Esophagus squamous epithelium (tissue), 5 donors: ENCODE measurements around the gene CXXC5. TPM values are rescaled to one million over a fixed set of nuclear protein-coding genes. Genes with fewer than 3 reads are reported as not detected.

Experiments
- DNase-seq: peaks from one replicate; lab custom pipeline; 2025; lab: John Stamatoyannopoulos, UW
- H3K27ac ChIP-seq, 4 donors: fragments of 200-600 bp; sonication (generic); one replicate each; pipeline ENCODE4 v1.5.1; 2016 to 2019; ENCODE audit warnings: mild to moderate bottlenecking in 1 of 4
- H3K27me3 ChIP-seq, 4 donors: fragments of 200-600 bp; sonication (generic); 1 replicate in 3 of 4; 2 replicates in 1 of 4; pipeline versions ENCODE4 v1.5.1 to v1.6.0; 2017 to 2021; ENCODE audit warnings: antibody characterized with exemption in 1 of 4
- H3K36me3 ChIP-seq, 3 donors: fragments of 200-600 bp; sonication (generic); one replicate each; pipeline ENCODE4 v1.5.1; 2016 to 2019
- H3K4me1 ChIP-seq, 3 donors: fragments of 200-600 bp; sonication (generic); one replicate each; pipeline ENCODE4 v1.5.1; 2017 to 2019
- H3K4me3 ChIP-seq, 4 donors: fragments of 200-600 bp; sonication (generic); 1 replicate in 3 of 4; 2 replicates in 1 of 4; pipeline ENCODE4 v1.5.1; 2016 to 2019; ENCODE audit warnings: mild to moderate bottlenecking in 2 of 4, moderate library complexity in 1 of 4
- H3K9me3 ChIP-seq, 3 donors: fragments of 200-600 bp; sonication (generic); one replicate each; pipeline ENCODE4 v1.5.1; 2016 to 2019
- POLR2A ChIP-seq, 4 donors: fragments of 450-650 bp; IDR thresholded peaks; one replicate each; pipeline ENCODE4 v1.6.1; 2017; ENCODE audit warnings: antibody characterized with exemption in 4 of 4, mild to moderate bottlenecking in 4 of 4, moderate library complexity in 3 of 4
- WGBS, 2 donors: methylation state at CpG; one replicate each; pipeline ENCODE4 v1.1.5; 2018; 5-methylcytosine and 5-hydroxymethylcytosine counted together
- intact Hi-C: fragments of 100-400 bp; cut with DNase I; formaldehyde crosslinking; loops from one replicate; pipeline ENCODE4 v1.15.0; 2022
- total RNA-seq, 4 donors: library from RNA; depleted of rRNA; stranded (reverse); fragments of >200 nt; gene quantifications; one replicate each; pipeline ENCODE4 v1.1.0, GENCODE V29; 2016
- TF ChIP-seq, protein P1 (sequence below), 6 experiments: fragments of 450-650 bp in 4 of 6; fragments of 200-600 bp in 2 of 6; sonication (generic) in 2 of 6; IDR thresholded peaks; one replicate each; pipeline ENCODE4 v1.5.1; 2016 to 2019; ENCODE audit warnings: antibody characterized with exemption in 6 of 6, mild to moderate bottlenecking in 4 of 6, moderate library complexity in 4 of 6
- donor health status: DM: yes; HTN: yes; CAD: no.

The CXXC5 gene
- total RNA-seq, 4 donors from 2014 or later, result 13.9 to 40.4 (median 22.9) TPM

DNA sequence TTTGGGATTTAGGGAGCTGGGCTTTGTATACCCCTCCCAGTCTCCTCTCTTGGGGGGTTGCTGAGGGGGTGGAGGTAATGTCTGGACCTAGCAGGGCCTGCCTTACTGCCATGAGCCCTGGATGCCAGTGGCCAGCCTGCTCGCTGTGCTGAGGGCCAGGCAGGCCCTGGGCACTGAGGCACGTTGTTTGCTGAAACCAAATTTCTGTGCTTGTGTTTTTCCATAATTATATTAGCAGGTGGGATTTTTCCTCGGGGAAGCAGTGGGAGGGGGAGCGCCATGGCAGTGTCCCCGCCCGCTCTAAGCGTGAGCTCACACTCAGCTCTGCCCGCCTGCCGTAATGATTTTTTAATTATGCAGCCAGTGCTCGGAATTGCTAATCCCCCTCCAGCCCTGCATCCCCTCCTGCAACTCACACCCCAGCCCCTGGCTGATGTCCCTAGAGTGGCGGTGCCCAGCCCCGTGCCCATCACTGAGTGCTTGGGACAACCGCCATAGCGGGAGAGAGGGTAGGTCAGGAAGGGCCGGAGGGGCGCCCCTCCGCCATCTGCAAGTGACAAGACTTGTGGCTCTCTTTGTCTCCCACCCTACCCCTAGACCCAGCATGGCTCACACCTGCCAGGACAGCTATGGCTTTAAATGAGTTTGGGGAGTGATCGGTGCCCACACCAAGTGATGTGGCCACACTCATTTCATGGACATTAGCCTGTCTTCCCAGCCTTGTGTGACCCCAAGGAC is 20.9 kb downstream of the CXXC5 start:
- WGBS, 2 donors, result 71 to 87% methylated on average over 12 to 16 of the region's 18 CpGs
- no peaks in the 10 kb centered on the region for H3K9me3 ChIP-seq

DNA sequence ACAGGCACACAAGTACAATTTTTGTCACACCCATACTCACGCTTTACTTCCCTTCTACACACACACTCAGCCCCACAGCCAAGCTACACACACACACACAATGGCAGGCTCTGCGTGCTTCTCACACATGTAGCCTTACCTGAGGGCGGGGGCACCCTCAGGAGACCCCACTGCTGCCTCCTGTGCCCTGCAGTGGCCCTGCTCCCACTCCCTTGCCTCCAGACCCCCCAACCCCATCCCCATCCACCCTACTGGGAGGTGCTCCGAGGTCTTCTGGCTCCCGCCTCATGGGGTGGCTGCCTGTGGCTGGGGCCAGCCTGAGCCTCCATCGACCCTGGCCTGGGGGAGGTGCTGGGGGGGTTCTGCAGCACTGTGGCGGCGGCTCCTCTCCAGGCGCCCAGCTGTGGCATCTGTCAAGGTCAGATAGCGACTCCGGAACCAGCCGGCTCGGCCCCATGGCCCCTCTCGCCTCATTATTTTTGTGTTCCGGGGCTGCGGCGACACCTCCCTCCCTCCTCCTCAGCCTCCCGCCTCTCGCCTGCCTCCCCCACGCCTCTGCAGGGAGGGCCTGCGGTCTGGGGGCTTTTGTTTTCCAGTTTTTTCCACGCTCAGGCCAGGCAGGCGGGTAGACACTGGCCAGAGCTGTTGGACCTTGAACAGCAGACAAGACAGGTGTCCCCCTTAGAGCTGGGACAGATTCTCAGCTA is 21.7 kb downstream of the CXXC5 start:
- no peak for DNase-seq

More for the DNA sequence above, 20.9 kb downstream of the CXXC5 start:
- H3K27ac ChIP-seq, result peak overlapping the region; percentile 84 to 96 (median 90)
- H3K27me3 ChIP-seq, result no peaks in the 10 kb centered on the region
- peaks cover 41 to 98% (median 46%) of the 10 kb centered on the region in 3 donors for H3K4me1 ChIP-seq
- H3K36me3 ChIP-seq, result no peaks in the 10 kb centered on the region
- no peak for DNase-seq
- intact Hi-C loops, result no loop called here
- TF ChIP-seq, protein P1, sequence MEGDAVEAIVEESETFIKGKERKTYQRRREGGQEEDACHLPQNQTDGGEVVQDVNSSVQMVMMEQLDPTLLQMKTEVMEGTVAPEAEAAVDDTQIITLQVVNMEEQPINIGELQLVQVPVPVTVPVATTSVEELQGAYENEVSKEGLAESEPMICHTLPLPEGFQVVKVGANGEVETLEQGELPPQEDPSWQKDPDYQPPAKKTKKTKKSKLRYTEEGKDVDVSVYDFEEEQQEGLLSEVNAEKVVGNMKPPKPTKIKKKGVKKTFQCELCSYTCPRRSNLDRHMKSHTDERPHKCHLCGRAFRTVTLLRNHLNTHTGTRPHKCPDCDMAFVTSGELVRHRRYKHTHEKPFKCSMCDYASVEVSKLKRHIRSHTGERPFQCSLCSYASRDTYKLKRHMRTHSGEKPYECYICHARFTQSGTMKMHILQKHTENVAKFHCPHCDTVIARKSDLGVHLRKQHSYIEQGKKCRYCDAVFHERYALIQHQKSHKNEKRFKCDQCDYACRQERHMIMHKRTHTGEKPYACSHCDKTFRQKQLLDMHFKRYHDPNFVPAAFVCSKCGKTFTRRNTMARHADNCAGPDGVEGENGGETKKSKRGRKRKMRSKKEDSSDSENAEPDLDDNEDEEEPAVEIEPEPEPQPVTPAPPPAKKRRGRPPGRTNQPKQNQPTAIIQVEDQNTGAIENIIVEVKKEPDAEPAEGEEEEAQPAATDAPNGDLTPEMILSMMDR (IDR thresholded peaks at IDR 0.05), result no peak
- TF ChIP-seq POLR2A (IDR thresholded peaks at IDR 0.05), result no peak
- H3K4me3 ChIP-seq, result peak overlapping the region in 3 of 4 donors; percentile 42 to 76 (median 59)

DNA sequence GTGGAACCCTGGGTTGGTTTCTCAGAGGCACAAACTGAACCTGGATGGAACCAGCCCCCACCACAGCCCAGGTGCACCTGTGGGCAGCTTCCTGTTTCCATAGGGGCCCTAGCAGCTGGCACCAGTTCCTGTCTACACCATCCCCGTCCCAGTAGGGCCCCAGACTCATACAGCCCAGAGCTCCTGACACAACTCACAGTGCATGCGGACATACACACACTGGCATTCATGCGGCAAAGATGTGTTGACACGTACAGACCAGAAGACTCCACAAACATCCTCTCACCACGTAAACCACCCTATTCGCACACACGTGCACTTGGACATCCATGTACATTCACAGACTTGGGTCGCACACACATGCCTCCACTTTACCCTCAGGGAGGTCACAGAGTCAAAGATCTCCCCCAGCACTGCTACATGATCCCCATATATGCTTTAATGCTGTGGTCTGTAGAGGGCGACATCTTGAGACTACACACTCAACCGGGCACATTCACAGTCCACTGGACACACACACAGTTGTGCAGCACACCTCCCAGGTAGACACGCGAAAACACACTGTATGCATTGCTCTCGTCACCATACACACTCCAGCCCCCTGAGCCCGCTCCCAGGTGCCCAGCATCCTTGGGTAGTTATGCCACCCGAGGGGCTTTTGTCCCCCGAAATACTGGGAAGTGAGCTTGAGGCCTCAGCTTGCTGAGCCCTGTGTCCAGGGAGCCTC is 22.4 kb downstream of the CXXC5 start:
- 70 to 80% methylated on average over 13 to 14 of the region's 16 CpGs for WGBS, 2 donors
- intact Hi-C loops, result no loop called here
- DNase-seq, result no peak

More for the DNA sequence above, 21.7 kb downstream of the CXXC5 start:
- TF ChIP-seq POLR2A (IDR thresholded peaks at IDR 0.05), result no peak
- TF ChIP-seq, protein P1 (IDR thresholded peaks at IDR 0.05), result no peak
- 68 to 71% methylated on average over 4 to 20 of the region's 23 CpGs for WGBS, 2 donors
- Histone ChIP-seq H3K4me1 (peaks cover 39 to 97% (median 46%) of the 10 kb centered on the region in 3 donors), H3K4me3 (peak overlapping the region in 2 of 4 donors; percentile 33 to 59), H3K9me3 (no peaks in the 10 kb centered on the region), H3K27ac (peak overlapping the region; percentile 31 to 96 (median 90)), H3K36me3 (no peaks in the 10 kb centered on the region), H3K27me3 (no peaks in the 10 kb centered on the region)
- intact Hi-C loops, result no loop called here

DNA sequence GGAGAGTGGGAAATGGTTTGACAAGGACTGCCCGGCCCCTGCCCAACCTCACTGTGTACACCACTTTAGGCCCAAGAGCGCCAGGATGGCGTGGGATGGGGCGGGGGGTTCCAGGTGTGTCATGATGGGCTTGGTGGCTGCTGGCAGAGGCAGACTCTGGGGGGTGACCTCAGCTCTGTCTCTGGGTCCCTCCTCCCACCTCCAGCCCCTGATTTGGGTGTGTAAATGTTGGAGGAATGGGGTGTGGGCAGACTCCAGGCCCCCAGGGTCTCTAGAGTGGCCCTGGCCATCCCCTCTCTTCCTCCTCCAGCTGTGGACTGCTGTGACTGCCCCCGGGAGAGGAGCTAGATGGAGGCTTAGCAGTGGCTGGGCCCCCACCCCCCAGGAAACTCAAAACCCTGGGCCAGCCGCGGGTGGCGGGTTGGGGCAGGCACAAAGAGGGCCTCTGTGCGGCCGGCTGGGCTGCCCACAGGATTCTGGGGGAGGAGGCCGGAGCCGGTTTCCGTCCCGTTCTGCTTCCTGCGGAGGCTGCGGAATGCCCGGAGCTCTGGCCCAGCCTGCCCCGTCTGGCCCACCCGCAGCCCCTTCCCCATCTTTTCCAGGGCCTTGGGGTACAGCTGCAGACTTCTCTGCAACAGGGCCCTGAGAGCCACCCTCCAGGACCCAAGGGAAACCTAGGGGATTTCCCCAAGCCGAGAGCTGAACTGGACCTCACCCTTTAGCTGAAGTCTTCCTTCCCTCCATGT is 23.1 kb downstream of the CXXC5 start:
- TF ChIP-seq, protein P1 (IDR thresholded peaks at IDR 0.05), result no peak
- TF ChIP-seq POLR2A (IDR thresholded peaks at IDR 0.05), result no peak
- Histone ChIP-seq H3K27ac (peak overlapping the region in 3 of 4 donors; percentile 23 to 96 (median 96)), H3K4me3 (peak overlapping the region in 1 of 4 donors; percentile 29), H3K27me3 (no peaks in the 10 kb centered on the region), H3K4me1 (peaks cover 46 to 94% (median 46%) of the 10 kb centered on the region in 3 donors), H3K36me3 (no peaks in the 10 kb centered on the region), H3K9me3 (no peaks in the 10 kb centered on the region)
- WGBS, 2 donors, result 5 to 73% methylated on average over 4 of the region's 20 CpGs
- intact Hi-C loops, result no loop called here
- no peak for DNase-seq

More for the DNA sequence above, 22.4 kb downstream of the CXXC5 start:
- peaks cover 46 to 97% (median 46%) of the 10 kb centered on the region in 3 donors for H3K4me1 ChIP-seq
- H3K36me3 ChIP-seq, result no peaks in the 10 kb centered on the region
- H3K4me3 ChIP-seq, result no peak overlapping the region
- no peaks in the 10 kb centered on the region for H3K27me3 ChIP-seq
- H3K27ac ChIP-seq, result peak overlapping the region in 3 of 4 donors; percentile 23 to 96 (median 96)
- TF ChIP-seq, protein P1 (IDR thresholded peaks at IDR 0.05), result peak in 2 of 6 experiments; percentile 14 to 30
- no peak for TF ChIP-seq POLR2A (IDR thresholded peaks at IDR 0.05)
- no peaks in the 10 kb centered on the region for H3K9me3 ChIP-seq
